ENCODE results near the gene EXOC2. TPM values are rescaled to one million over a fixed set of nuclear protein-coding genes. Genes with fewer than 3 reads are reported as not detected.

The EXOC2 gene
- total RNA-seq, 2 donors from 2014 or later, result 34.0 to 46.1 TPM

GRCh38 chr6:470051-470900 lies 222.7 kb downstream of the EXOC2 start:
- Mint-ChIP-seq H3K27me3 (peaks cover 7 to 11% of the 10 kb centered on the region in 2 donors), H3K9me3 (no peaks in the 10 kb centered on the region), H3K4me1 (ENCODE audit: low read depth in 2 of 2) (peaks cover 33 to 38% of the 10 kb centered on the region in 2 donors), H3K36me3 (no peaks in the 10 kb centered on the region), H3K4me3 (peak overlapping the region; percentile 40), H3K27ac (peak overlapping the region; percentile 7 to 83)
- DNase-seq (ENCODE audit: low spot score) (no peak), ATAC-seq (peak in 1 of 2 donors; percentile 50)

GRCh38 chr6:467671-468082 lies 225.3 kb downstream of the EXOC2 start:
- Mint-ChIP-seq H3K4me3 (no peak overlapping the region), H3K27me3 (peaks cover 21 to 27% of the 10 kb centered on the region in 2 donors), H3K27ac (peak overlapping the region in 1 of 2 donors; percentile 70), H3K9me3 (no peaks in the 10 kb centered on the region), H3K36me3 (no peaks in the 10 kb centered on the region), H3K4me1 (ENCODE audit: low read depth in 2 of 2) (peaks cover 13 to 19% of the 10 kb centered on the region in 2 donors)
- no peak for DNase-seq (ENCODE audit: low spot score)
- ATAC-seq, result peak in 1 of 2 donors; percentile 78

- Mint-ChIP-seq H3K4me1 (ENCODE audit: low read depth in 2 of 2) (peaks cover 13 to 19% of the 10 kb centered on the region in 2 donors), H3K9me3 (no peaks in the 10 kb centered on the region), H3K36me3 (no peaks in the 10 kb centered on the region), H3K4me3 (no peak overlapping the region), H3K27ac (peak overlapping the region in 1 of 2 donors; percentile 70), H3K27me3 (peaks cover 23 to 33% of the 10 kb centered on the region in 2 donors)
- DNase-seq (ENCODE audit: low spot score) (no peak), ATAC-seq (no peak)
These were observed 225.8 kb downstream of the EXOC2 start for GRCh38 chr6:467111-467510.

GRCh38 chr6:466564-466963 lies 226.4 kb downstream of the EXOC2 start:
- no peak for DNase-seq (ENCODE audit: low spot score)
- Mint-ChIP-seq H3K9me3 (no peaks in the 10 kb centered on the region), H3K4me1 (ENCODE audit: low read depth in 2 of 2) (peaks cover 13 to 19% of the 10 kb centered on the region in 2 donors), H3K27ac (peak overlapping the region in 1 of 2 donors; percentile 13), H3K27me3 (peaks cover 23 to 33% of the 10 kb centered on the region in 2 donors), H3K4me3 (no peak overlapping the region), H3K36me3 (no peaks in the 10 kb centered on the region)
- no peak for ATAC-seq

GRCh38 chr6:465531-466348 lies 227.2 kb downstream of the EXOC2 start:
- no peaks in the 10 kb centered on the region for H3K36me3 Mint-ChIP-seq
- peaks cover 13 to 19% of the 10 kb centered on the region in 2 donors for H3K4me1 Mint-ChIP-seq (ENCODE audit: low read depth in 2 of 2)
- ATAC-seq, result no peak
- H3K27ac Mint-ChIP-seq, result peak overlapping the region in 1 of 2 donors; percentile 53
- H3K9me3 Mint-ChIP-seq, result no peaks in the 10 kb centered on the region
- peaks cover 23 to 33% of the 10 kb centered on the region in 2 donors for H3K27me3 Mint-ChIP-seq
- no peak overlapping the region for H3K4me3 Mint-ChIP-seq
- no peak for DNase-seq (ENCODE audit: low spot score)

- Mint-ChIP-seq H3K4me3 (no peak overlapping the region), H3K27me3 (peaks cover 0 to 2% of the 10 kb centered on the region in 2 donors), H3K36me3 (no peaks in the 10 kb centered on the region), H3K27ac (no peak overlapping the region), H3K4me1 (ENCODE audit: low read depth in 2 of 2) (no peaks in the 10 kb centered on the region), H3K9me3 (no peaks in the 10 kb centered on the region)
- ATAC-seq (no peak), DNase-seq (ENCODE audit: low spot score) (no peak)
These were observed 236.1 kb downstream of the EXOC2 start for GRCh38 chr6:456887-457286.

GRCh38 chr6:456358-456867 lies 236.5 kb downstream of the EXOC2 start:
- peaks cover 0 to 2% of the 10 kb centered on the region in 2 donors for H3K27me3 Mint-ChIP-seq
- no peaks in the 10 kb centered on the region for H3K9me3 Mint-ChIP-seq
- DNase-seq (ENCODE audit: low spot score), result no peak
- H3K4me1 Mint-ChIP-seq (ENCODE audit: low read depth in 2 of 2), result no peaks in the 10 kb centered on the region
- ATAC-seq, result no peak
- H3K27ac Mint-ChIP-seq, result no peak overlapping the region
- no peaks in the 10 kb centered on the region for H3K36me3 Mint-ChIP-seq
- H3K4me3 Mint-ChIP-seq, result no peak overlapping the region

GRCh38 chr6:455835-456234 lies 237.1 kb downstream of the EXOC2 start:
- peaks cover 0 to 2% of the 10 kb centered on the region in 2 donors for H3K27me3 Mint-ChIP-seq
- no peak for ATAC-seq
- no peaks in the 10 kb centered on the region for H3K4me1 Mint-ChIP-seq (ENCODE audit: low read depth in 2 of 2)
- no peak for DNase-seq (ENCODE audit: low spot score)
- no peaks in the 10 kb centered on the region for H3K36me3 Mint-ChIP-seq
- no peak overlapping the region for H3K4me3 Mint-ChIP-seq
- H3K9me3 Mint-ChIP-seq, result no peaks in the 10 kb centered on the region
- H3K27ac Mint-ChIP-seq, result no peak overlapping the region

GRCh38 chr6:455006-455585 lies 237.8 kb downstream of the EXOC2 start:
- Mint-ChIP-seq H3K27ac (no peak overlapping the region), H3K27me3 (peaks cover 0 to 2% of the 10 kb centered on the region in 2 donors), H3K9me3 (no peaks in the 10 kb centered on the region), H3K36me3 (no peaks in the 10 kb centered on the region), H3K4me3 (no peak overlapping the region), H3K4me1 (ENCODE audit: low read depth in 2 of 2) (no peaks in the 10 kb centered on the region)
- ATAC-seq, result no peak
- DNase-seq (ENCODE audit: low spot score), result no peak

GRCh38 chr6:454148-454991 lies 238.6 kb downstream of the EXOC2 start:
- Mint-ChIP-seq H3K4me1 (ENCODE audit: low read depth in 2 of 2) (no peaks in the 10 kb centered on the region), H3K4me3 (no peak overlapping the region), H3K27me3 (peaks cover 0 to 2% of the 10 kb centered on the region in 2 donors), H3K9me3 (no peaks in the 10 kb centered on the region), H3K36me3 (no peaks in the 10 kb centered on the region), H3K27ac (no peak overlapping the region)
- ATAC-seq, result no peak
- DNase-seq (ENCODE audit: low spot score), result no peak

GRCh38 chr6:453152-453551 lies 239.8 kb downstream of the EXOC2 start:
- Mint-ChIP-seq H3K27me3 (peaks cover 0 to 6% of the 10 kb centered on the region in 2 donors), H3K27ac (no peak overlapping the region), H3K36me3 (no peaks in the 10 kb centered on the region), H3K9me3 (no peaks in the 10 kb centered on the region), H3K4me3 (no peak overlapping the region), H3K4me1 (ENCODE audit: low read depth in 2 of 2) (peaks cover 5 to 6% of the 10 kb centered on the region in 2 donors)
- DNase-seq (ENCODE audit: low spot score), result no peak
- no peak for ATAC-seq

- DNase-seq (ENCODE audit: low spot score) (no peak), ATAC-seq (no peak)
- Mint-ChIP-seq H3K4me3 (no peak overlapping the region), H3K36me3 (no peaks in the 10 kb centered on the region), H3K4me1 (ENCODE audit: low read depth in 2 of 2) (peaks cover 9 to 12% of the 10 kb centered on the region in 2 donors), H3K9me3 (no peaks in the 10 kb centered on the region), H3K27me3 (peaks cover 0 to 6% of the 10 kb centered on the region in 2 donors), H3K27ac (no peak overlapping the region)
These were observed 240.5 kb downstream of the EXOC2 start for GRCh38 chr6:452301-453067.

Measured in natural killer cell treated with Interleukin-12 subunit alpha and Interleukin-12 subunit beta and Interleukin-15 and Interleukin-18, amount 100 ng/mL, for 72 hours (primary cell).